CD4-positive, CD25-positive, alpha-beta regulatory T cell (primary cell): ENCODE results near the gene EN1. TPM values are rescaled to one million over a fixed set of nuclear protein-coding genes. Genes with fewer than 3 reads are reported as not detected.

Source experiments
- ATAC-seq, 2 donors: fragments of 150-1000 bp; cut with Tn5 transposase; one replicate each; pipeline ENCODE4 v1.10.0; 2021; ENCODE audit warnings: low read depth in 2 of 2, moderate number of reproducible peaks in 2 of 2, moderate library complexity in 1 of 2
- DNase-seq, 3 donors: peaks; one replicate each; pipeline versions ENCODE4 v3.0.0 to v3.0.0-alpha.2; 2012 to 2022; ENCODE audit warnings: mixed read lengths in 1 of 3
- H3K27ac ChIP-seq: one replicate; pipeline ENCODE4 v1.7.0; 2013; ENCODE audit warnings: mild to moderate bottlenecking, low read length; ENCODE audit not compliant: insufficient read depth, poor library complexity, severe bottlenecking
- H3K27me3 ChIP-seq: one replicate; pipeline ENCODE4 v1.7.0; 2013; ENCODE audit warnings: low read length; ENCODE audit not compliant: control insufficient read depth, insufficient read depth
- H3K36me3 ChIP-seq: one replicate; pipeline ENCODE4 v1.7.0; 2013; ENCODE audit warnings: mild to moderate bottlenecking, low read length, moderate library complexity; ENCODE audit not compliant: control insufficient read depth, insufficient read depth
- H3K4me1 ChIP-seq: 2 replicates; pipeline ENCODE4 v1.7.0; 2013; ENCODE audit warnings: mild to moderate bottlenecking, low read length; ENCODE audit not compliant: insufficient read depth, control insufficient read depth, poor library complexity, severe bottlenecking
- H3K4me3 ChIP-seq: one replicate; pipeline ENCODE4 v1.7.0; 2013; ENCODE audit warnings: low read depth, mild to moderate bottlenecking, low read length, moderate library complexity
- H3K9me3 ChIP-seq, 2 experiments: 1 replicate in 1 of 2; 2 replicates in 1 of 2; pipeline ENCODE4 v1.7.0; 2013; ENCODE audit warnings: low read length in 2 of 2, mild to moderate bottlenecking in 1 of 2, moderate library complexity in 1 of 2; ENCODE audit not compliant: control insufficient read depth in 2 of 2
- H3K27ac Mint-ChIP-seq, 3 donors: one replicate each; pipeline ENCODE4 v1.8.0; 2020 to 2022; ENCODE audit warnings: mild to moderate bottlenecking in 3 of 3, mixed read lengths in 3 of 3, moderate library complexity in 2 of 3
- H3K27me3 Mint-ChIP-seq: one replicate; pipeline ENCODE4 v1.8.0; 2022; ENCODE audit warnings: mild to moderate bottlenecking, mixed read lengths
- H3K36me3 Mint-ChIP-seq: one replicate; pipeline ENCODE4 v1.8.0; 2020; ENCODE audit warnings: mixed read lengths
- H3K4me1 Mint-ChIP-seq, 4 donors: one replicate each; pipeline ENCODE4 v1.8.0; 2020 to 2022; ENCODE audit warnings: mixed read lengths in 4 of 4, mild to moderate bottlenecking in 1 of 4
- H3K4me3 Mint-ChIP-seq, 4 donors: one replicate each; pipeline ENCODE4 v1.8.0; 2020 to 2022; ENCODE audit warnings: mild to moderate bottlenecking in 4 of 4, mixed read lengths in 4 of 4, moderate library complexity in 3 of 4
- H3K9me3 Mint-ChIP-seq, 7 donors: one replicate each; pipeline ENCODE4 v1.8.0; 2020 to 2022; ENCODE audit warnings: mixed read lengths in 7 of 7, mild to moderate bottlenecking in 3 of 7, moderate library complexity in 2 of 7
- polyA plus RNA-seq, 4 donors: library from polyadenylated mRNA; unstranded; fragments of 300-500 nt; fragmentation: Illumina TruSeq; gene quantifications; one replicate each; pipeline ENCODE4 v1.2.3, GENCODE V29; 2021
- total RNA-seq: library from RNA; stranded (reverse); gene quantifications from one replicate; pipeline ENCODE4 v1.2.3, GENCODE V29; 2022

The EN1 gene
- total and polyA plus RNA-seq, 5 donors from 2014 or later, result not detected

DNA sequence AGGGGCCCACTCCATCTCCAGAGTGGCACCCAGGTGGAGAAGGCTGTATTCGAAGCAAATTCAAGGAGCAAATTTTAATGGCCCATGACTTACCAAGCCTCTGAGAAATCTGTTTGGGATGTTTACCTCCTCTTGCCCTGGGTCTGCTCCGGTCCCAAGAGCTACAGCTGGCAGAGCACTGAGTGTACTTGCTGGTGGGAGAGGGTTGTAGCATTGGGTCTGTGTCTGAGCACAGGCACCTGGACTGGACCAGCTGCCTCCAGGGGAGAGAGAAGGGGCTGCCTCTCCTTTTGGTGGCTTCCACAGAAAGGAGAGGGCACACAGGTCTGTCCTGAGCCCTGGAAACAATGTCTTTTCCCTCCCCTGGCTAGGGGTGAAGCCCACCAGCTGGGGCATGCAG is 9.8 kb downstream of the EN1 start:
- no peak for ATAC-seq
- DNase-seq, result no peak
- H3K27me3 Mint-ChIP-seq, result peaks cover 89% of the 10 kb centered on the region
- peaks cover 0 to 18% (median 11%) of the 10 kb centered on the region in 4 donors for H3K4me1 Mint-ChIP-seq
- no peaks in the 10 kb centered on the region for H3K36me3 Mint-ChIP-seq
- Histone ChIP-seq H3K36me3 (no peaks in the 10 kb centered on the region), H3K4me1 (peaks cover 15% of the 10 kb centered on the region), H3K9me3 (no peaks in the 10 kb centered on the region), H3K4me3 (no peak overlapping the region), H3K27ac (no peak overlapping the region), H3K27me3 (peaks cover 39% of the 10 kb centered on the region)
- H3K9me3 Mint-ChIP-seq, result peaks cover 0 to 5% (median 0%) of the 10 kb centered on the region in 7 donors
- peak overlapping the region in 1 of 4 donors; percentile 29 for H3K4me3 Mint-ChIP-seq
- peak overlapping the region in 1 of 3 donors; percentile 32 for H3K27ac Mint-ChIP-seq

DNA sequence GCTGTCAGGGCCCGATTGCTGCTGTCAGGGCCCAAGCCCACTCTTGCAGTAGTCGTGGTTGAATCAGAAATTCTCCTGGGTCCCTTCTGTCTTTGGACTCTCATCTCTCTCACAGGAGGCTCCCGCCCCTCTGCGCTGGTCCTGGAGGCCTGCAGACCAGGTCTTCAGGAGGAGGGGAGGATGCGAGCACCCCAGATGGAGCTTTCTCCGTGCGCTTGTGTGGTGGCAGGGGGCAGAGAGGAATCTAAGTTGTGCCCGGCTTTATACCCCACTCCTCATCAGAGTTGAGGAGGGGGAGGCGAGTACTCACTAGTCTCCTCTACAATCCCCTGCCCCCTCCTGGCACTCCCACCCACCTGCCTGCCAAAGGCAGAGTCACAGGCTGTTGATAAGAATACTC is 10.4 kb downstream of the EN1 start:
- peak overlapping the region in 2 of 4 donors; percentile 9 to 29 for H3K4me3 Mint-ChIP-seq
- peaks cover 0 to 5% (median 0%) of the 10 kb centered on the region in 7 donors for H3K9me3 Mint-ChIP-seq

DNA sequence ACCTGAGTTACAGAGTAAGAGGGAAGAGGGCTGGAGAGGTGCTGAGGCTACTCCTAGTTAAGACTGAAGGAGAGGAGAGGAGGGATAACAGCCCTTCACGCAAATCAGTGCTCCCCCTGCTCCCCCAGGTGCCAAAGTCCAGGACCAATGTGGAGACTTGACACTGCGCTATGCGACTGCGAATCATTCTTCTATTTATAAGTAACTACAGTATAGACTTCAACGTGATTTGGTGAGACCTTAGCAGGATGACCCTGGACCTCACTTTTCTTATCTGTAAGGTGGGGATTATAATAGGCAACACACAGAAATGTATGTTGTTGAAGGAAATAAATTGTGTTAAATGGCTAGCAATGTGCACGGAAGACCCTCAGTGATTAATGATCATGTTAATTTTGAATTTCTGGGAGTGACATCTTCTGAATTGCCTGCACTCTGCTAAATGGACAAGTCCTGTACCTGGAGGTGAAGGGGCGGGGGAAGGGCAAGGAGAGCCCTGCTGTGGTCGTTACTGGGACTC is 11.0 kb downstream of the EN1 start:
- H3K36me3 ChIP-seq, result no peaks in the 10 kb centered on the region
- no peaks in the 10 kb centered on the region for H3K9me3 ChIP-seq
- Mint-ChIP-seq H3K36me3 (no peaks in the 10 kb centered on the region), H3K27me3 (peaks cover 89% of the 10 kb centered on the region), H3K4me3 (peak overlapping the region; percentile 9 to 82 (median 70)), H3K4me1 (peaks cover 0 to 13% (median 8%) of the 10 kb centered on the region in 4 donors), H3K27ac (no peak overlapping the region), H3K9me3 (peaks cover 0 to 5% (median 0%) of the 10 kb centered on the region in 7 donors)
- no peak overlapping the region for H3K27ac ChIP-seq
- peaks cover 39% of the 10 kb centered on the region for H3K27me3 ChIP-seq
- ATAC-seq (no peak), DNase-seq (no peak)
- no peak overlapping the region for H3K4me3 ChIP-seq
- peaks cover 4% of the 10 kb centered on the region for H3K4me1 ChIP-seq

More for the DNA sequence above, 10.4 kb downstream of the EN1 start:
- peaks cover 89% of the 10 kb centered on the region for H3K27me3 Mint-ChIP-seq
- DNase-seq, result no peak
- Histone ChIP-seq H3K4me1 (peaks cover 10% of the 10 kb centered on the region), H3K27me3 (peaks cover 39% of the 10 kb centered on the region), H3K36me3 (no peaks in the 10 kb centered on the region), H3K27ac (no peak overlapping the region), H3K9me3 (no peaks in the 10 kb centered on the region), H3K4me3 (no peak overlapping the region)
- no peaks in the 10 kb centered on the region for H3K36me3 Mint-ChIP-seq
- H3K4me1 Mint-ChIP-seq, result peaks cover 0 to 14% (median 9%) of the 10 kb centered on the region in 4 donors
- ATAC-seq, result no peak
- H3K27ac Mint-ChIP-seq, result no peak overlapping the region

DNA sequence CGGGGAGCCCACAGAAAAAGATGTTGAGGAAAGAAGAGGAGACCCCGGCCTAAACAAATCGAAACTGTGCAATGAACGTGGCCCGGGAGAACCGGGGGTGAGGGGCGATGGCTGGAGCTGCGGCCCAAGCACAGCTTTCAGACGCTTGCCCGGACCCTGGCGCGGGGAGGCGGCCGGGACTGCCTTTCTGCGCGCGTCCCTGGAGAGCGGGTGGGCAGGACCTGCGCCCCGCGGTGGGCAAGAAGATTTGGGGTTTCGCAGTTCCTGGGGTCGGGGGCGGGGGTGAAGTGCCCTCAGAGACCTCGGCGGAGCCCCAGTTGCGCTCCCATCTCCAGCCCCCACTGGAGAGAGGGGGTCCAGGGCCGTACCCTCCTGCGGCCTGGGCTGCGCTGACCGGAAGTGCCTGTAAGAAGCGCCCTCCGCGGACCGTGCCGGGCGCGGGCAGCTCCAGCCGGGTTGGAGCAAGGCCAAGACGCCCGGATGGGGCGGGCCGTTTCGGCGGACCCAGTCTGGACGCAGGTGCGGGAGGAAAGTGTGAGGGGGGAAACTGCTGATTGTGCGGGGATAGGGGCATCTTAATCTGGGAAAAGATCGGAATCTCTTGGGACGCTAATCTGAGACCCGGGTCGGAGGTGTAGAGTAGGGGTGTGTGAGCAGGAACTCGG is 11.6 kb downstream of the EN1 start:
- Histone ChIP-seq H3K36me3 (no peaks in the 10 kb centered on the region), H3K4me3 (no peak overlapping the region), H3K4me1 (peaks cover 4% of the 10 kb centered on the region), H3K27me3 (peaks cover 38% of the 10 kb centered on the region), H3K27ac (no peak overlapping the region), H3K9me3 (no peaks in the 10 kb centered on the region)
- DNase-seq (no peak), ATAC-seq (no peak)
- Mint-ChIP-seq H3K27ac (no peak overlapping the region), H3K4me1 (peaks cover 0 to 12% (median 6%) of the 10 kb centered on the region in 4 donors), H3K27me3 (peaks cover 89% of the 10 kb centered on the region), H3K4me3 (peak overlapping the region; percentile 9 to 82 (median 70)), H3K36me3 (no peaks in the 10 kb centered on the region), H3K9me3 (peaks cover 0 to 5% (median 0%) of the 10 kb centered on the region in 7 donors)

DNA sequence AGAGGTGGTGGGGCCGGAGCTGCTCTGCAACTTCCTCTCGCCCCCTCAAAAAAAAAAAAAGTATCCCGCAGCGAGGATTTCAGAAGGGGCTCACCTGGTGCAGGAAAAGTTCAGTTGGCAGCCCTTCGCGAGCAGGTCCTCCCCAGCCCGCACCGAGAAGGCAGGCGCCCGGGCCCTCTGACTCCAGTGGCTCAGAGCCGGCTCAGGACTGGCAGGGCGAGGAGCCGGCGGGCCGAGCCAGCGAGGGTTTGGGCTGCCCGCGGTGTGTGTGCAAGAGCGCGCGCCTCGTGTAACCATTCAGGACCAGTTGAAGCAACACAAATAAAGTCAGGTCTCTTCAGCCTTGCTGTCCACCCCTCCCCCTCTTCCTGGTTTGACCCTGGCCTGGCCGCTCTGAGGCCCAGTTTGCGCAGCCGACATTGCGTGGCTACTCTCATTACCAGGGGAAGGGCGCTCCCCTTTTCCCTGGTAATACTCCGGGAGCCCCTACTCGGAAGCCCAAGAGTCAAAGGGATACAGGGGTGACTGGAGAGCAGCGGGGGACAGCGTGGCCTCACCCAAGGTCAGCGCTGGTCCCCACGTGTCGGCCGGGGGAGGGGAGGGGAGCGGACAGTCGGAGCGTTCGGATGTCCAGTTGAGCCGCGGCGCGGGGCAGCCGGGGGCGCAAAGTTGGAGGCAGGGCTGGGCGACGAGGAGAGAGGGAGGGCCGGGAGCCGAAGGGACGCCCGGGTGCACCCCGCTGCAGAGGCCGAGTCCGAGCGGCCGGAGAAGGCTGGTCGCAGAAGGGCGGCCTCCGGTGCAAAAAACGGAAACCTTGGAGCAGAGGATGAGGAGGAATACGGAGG is 12.3 kb downstream of the EN1 start:
- Histone ChIP-seq H3K4me3 (no peak overlapping the region), H3K27me3 (peaks cover 35% of the 10 kb centered on the region), H3K36me3 (no peaks in the 10 kb centered on the region), H3K27ac (no peak overlapping the region), H3K4me1 (peaks cover 4% of the 10 kb centered on the region), H3K9me3 (no peaks in the 10 kb centered on the region)
- Mint-ChIP-seq H3K36me3 (no peaks in the 10 kb centered on the region), H3K27ac (no peak overlapping the region), H3K9me3 (peaks cover 0 to 4% (median 0%) of the 10 kb centered on the region in 7 donors), H3K4me1 (peaks cover 0 to 12% (median 4%) of the 10 kb centered on the region in 4 donors), H3K27me3 (peaks cover 89% of the 10 kb centered on the region), H3K4me3 (peak overlapping the region in 3 of 4 donors; percentile 29 to 77 (median 65))
- ATAC-seq (no peak), DNase-seq (no peak)

DNA sequence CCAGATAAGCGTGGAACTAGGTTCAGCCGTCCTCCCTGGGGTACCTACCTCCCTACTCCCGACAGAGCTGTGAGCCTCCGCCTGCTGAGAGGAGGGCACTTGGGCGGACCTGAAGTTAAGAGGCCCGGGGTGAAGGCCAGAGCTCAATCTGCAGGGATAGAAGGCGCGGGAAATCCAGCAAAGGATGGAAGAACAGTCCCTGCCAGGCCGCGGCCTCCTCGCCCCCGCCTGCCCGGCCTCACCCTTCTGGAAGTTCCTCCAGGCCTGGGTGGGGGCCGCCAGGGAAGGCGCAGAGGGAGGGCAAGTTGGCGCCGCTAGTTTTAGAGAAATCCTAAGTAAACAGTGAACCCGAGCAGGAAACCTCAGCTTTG is 13.0 kb downstream of the EN1 start:
- peaks cover 0 to 12% (median 4%) of the 10 kb centered on the region in 4 donors for H3K4me1 Mint-ChIP-seq
- peak overlapping the region in 2 of 4 donors; percentile 16 to 29 for H3K4me3 Mint-ChIP-seq
- peaks cover 89% of the 10 kb centered on the region for H3K27me3 Mint-ChIP-seq
- Histone ChIP-seq H3K4me3 (no peak overlapping the region), H3K4me1 (peaks cover 4% of the 10 kb centered on the region), H3K9me3 (no peaks in the 10 kb centered on the region), H3K27ac (no peak overlapping the region), H3K27me3 (peaks cover 30% of the 10 kb centered on the region), H3K36me3 (no peaks in the 10 kb centered on the region)
- no peak overlapping the region for H3K27ac Mint-ChIP-seq
- no peak for ATAC-seq
- H3K36me3 Mint-ChIP-seq, result no peaks in the 10 kb centered on the region
- peaks cover 0 to 2% (median 0%) of the 10 kb centered on the region in 7 donors for H3K9me3 Mint-ChIP-seq
- DNase-seq, result no peak

DNA sequence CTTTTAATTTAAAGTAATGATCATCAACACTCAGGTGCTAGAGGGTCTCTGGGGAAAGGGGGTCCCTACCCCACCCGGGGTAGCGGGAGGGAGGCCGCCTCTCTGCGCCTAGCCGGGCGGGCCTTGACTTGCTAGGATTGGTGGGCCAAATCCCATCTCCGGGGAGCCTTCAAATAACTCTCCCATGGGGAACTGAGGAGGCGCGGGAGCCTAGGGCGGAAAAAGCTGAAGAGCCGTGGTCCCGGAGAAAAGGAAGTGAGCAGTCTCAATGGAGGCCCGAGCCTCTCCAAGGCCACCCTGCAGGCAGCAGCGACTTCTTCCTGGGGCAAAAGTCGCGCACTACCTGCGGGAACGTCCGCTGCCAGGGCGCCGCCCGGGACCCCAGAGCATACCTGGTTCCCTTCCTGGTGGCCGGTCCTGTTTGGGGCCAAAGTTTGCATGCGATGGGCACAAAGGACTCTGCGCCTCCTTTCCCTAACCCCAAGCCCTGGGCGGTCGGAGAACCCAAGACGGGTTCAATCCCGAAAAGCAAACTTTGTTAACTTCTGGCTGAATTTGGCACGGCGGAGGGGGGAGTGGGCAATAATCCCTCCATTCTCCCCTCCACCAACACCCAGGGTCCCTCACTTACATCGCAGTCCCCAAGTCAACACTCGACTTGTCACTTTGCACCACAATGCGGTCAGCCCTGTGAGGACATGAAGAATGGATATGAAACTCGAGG is 13.6 kb downstream of the EN1 start:
- H3K9me3 ChIP-seq, result no peaks in the 10 kb centered on the region
- peaks cover 4% of the 10 kb centered on the region for H3K4me1 ChIP-seq
- no peak overlapping the region for H3K4me3 ChIP-seq
- H3K36me3 ChIP-seq, result no peaks in the 10 kb centered on the region
- peaks cover 0 to 2% (median 0%) of the 10 kb centered on the region in 7 donors for H3K9me3 Mint-ChIP-seq
- no peak overlapping the region for H3K27ac Mint-ChIP-seq
- no peaks in the 10 kb centered on the region for H3K36me3 Mint-ChIP-seq
- H3K27me3 Mint-ChIP-seq, result peaks cover 84% of the 10 kb centered on the region
- H3K4me1 Mint-ChIP-seq, result peaks cover 0 to 12% (median 4%) of the 10 kb centered on the region in 4 donors
- H3K27ac ChIP-seq, result no peak overlapping the region
- no peak overlapping the region for H3K4me3 Mint-ChIP-seq
- no peak for ATAC-seq
- DNase-seq, result no peak
- H3K27me3 ChIP-seq, result peaks cover 29% of the 10 kb centered on the region
